ENCODE data around the gene ARG2. TPM values are rescaled to one million over a fixed set of nuclear protein-coding genes. Genes with fewer than 3 reads are reported as not detected.

Gene ARG2
- total RNA-seq, 1 experiment from 2014 or later = 35.2 TPM

DNA sequence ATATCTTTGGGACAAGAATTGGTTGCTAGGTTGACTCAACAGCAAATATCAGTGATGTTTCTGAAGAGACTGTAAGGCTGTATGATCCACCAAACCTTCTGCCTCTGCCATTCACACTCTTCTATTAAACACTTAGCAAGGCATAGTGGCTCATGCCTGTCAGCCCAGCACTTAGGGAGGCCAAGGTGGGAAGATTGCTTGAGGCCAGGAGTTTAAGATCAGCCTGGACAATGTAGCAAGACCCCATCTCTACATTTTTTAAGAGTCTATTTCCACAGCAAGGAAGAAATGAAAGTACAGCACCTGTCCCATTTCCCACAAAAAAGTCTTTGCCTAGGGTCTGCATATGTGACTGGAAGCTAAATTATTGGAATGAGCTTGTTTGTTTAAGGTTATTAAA lies 7.8 kb downstream of the ARG2 start:
- H3K27ac Mint-ChIP-seq = no peak overlapping the region
- Histone ChIP-seq H3K4ac (ENCODE audit: low read depth, low read length) (no peak overlapping the region), H2BK120ac (ENCODE audit: low read depth, low read length, poor library complexity, severe bottlenecking) (no peak overlapping the region), H2AFZ (ENCODE audit: low read length) (no peak overlapping the region), H3K56ac (ENCODE audit: insufficient read length, low read depth, low read length) (no peak overlapping the region), H3K18ac (ENCODE audit: insufficient read length, low read depth, low read length) (no peak overlapping the region), H4K8ac (replicated peaks; ENCODE audit: insufficient read length, low read depth, low read length) (no peak overlapping the region), H2BK20ac (ENCODE audit: low read depth, low read length, poor library complexity, severe bottlenecking) (no peak overlapping the region), H4K91ac (ENCODE audit: insufficient read length, low read depth, low read length) (no peak overlapping the region), H2AK5ac (ENCODE audit: insufficient read length, low read length) (no peak overlapping the region), H2BK12ac (ENCODE audit: insufficient read length, low read depth, low read length) (no peak overlapping the region), H3K4me2 (ENCODE audit: insufficient read depth, insufficient read length, low read length) (no peak overlapping the region), H3K14ac (ENCODE audit: insufficient read depth, low read length) (no peak overlapping the region), H4K20me1 (ENCODE audit: control insufficient read depth, insufficient read depth, insufficient read length) (no peaks in the 10 kb centered on the region), H3K9ac (ENCODE audit: extremely low read depth, insufficient read length, low read length) (no peak overlapping the region), H3K23me2 (ENCODE audit: insufficient read length, low read depth, low read length, poor library complexity, severe bottlenecking) (no peaks in the 10 kb centered on the region), H3K27me3 (ENCODE audit: insufficient read depth, low read length) (no peaks in the 10 kb centered on the region), H3K9me3 (ENCODE audit: control insufficient read depth, low read depth, low read length) (no peaks in the 10 kb centered on the region), H3K79me2 (ENCODE audit: insufficient read depth, low read length) (no peaks in the 10 kb centered on the region), H4K5ac (ENCODE audit: insufficient read length, low read depth, low read length) (no peak overlapping the region), H3K23ac (ENCODE audit: insufficient read length, low read depth, low read length) (no peak overlapping the region), H3K4me1 (ENCODE audit: insufficient read depth, low read length) (no peaks in the 10 kb centered on the region; the same call in 1 of the 2 replicates), H3T11ph (ENCODE audit: low read length) (no peak overlapping the region), H2BK5ac (ENCODE audit: insufficient read length, low read length) (no peak overlapping the region), H2BK15ac (ENCODE audit: low read depth, low read length) (no peak overlapping the region), H3K27ac (ENCODE audit: insufficient read length, low read depth, low read length) (no peak overlapping the region), H3K79me1 (ENCODE audit: insufficient read depth, low read depth, low read length, poor library complexity, severe bottlenecking) (no peaks in the 10 kb centered on the region)
- peaks cover 6 to 8% of the 10 kb centered on the region in 2 experiments; a peak in 3 of 4 replicates for H3K4me1 Mint-ChIP-seq
- H3K9me3 Mint-ChIP-seq = no peaks in the 10 kb centered on the region
- H3K27me3 Mint-ChIP-seq (ENCODE audit: low read depth) = no peaks in the 10 kb centered on the region
- H3K36me3 Mint-ChIP-seq (ENCODE audit: insufficient read depth in 1 of 3, low read depth in 3 of 3) = peaks cover 16 to 22% (median 20%) of the 10 kb centered on the region in 3 experiments; a peak in 6 of 7 replicates
- TF ChIP-seq, protein P1, sequence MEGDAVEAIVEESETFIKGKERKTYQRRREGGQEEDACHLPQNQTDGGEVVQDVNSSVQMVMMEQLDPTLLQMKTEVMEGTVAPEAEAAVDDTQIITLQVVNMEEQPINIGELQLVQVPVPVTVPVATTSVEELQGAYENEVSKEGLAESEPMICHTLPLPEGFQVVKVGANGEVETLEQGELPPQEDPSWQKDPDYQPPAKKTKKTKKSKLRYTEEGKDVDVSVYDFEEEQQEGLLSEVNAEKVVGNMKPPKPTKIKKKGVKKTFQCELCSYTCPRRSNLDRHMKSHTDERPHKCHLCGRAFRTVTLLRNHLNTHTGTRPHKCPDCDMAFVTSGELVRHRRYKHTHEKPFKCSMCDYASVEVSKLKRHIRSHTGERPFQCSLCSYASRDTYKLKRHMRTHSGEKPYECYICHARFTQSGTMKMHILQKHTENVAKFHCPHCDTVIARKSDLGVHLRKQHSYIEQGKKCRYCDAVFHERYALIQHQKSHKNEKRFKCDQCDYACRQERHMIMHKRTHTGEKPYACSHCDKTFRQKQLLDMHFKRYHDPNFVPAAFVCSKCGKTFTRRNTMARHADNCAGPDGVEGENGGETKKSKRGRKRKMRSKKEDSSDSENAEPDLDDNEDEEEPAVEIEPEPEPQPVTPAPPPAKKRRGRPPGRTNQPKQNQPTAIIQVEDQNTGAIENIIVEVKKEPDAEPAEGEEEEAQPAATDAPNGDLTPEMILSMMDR (conservative IDR thresholded peaks at IDR 0.05) = no peak
- DNase-seq = no peak
- H3K4me3 Mint-ChIP-seq = no peak overlapping the region
